ENCODE results near the gene MAGEA10.
"Not testable (repeated sequence)": the region's sequence is repeated elsewhere in the genome, so short reads cannot be mapped to it uniquely, and the experiment has no call there.

Gene MAGEA10

GRCh38 chrX:152138388-152138784, at the start of gene MAGEA10:
Gene MAGEA10 (minus strand): TSS chrX:152138577. CDS start chrX:152135620, 2,957 bp downstream.
- DNase-seq (ENCODE audit: low read depth) = no peak

- no peak for DNase-seq (ENCODE audit: low read depth)
Observed at GRCh38 chrX:152177497-152178269, 39.3 kb upstream of the MAGEA10 start.

GRCh38 chrX:152177052-152177451, 38.7 kb upstream of the MAGEA10 start:
- DNase-seq (ENCODE audit: low read depth) = no peak

- DNase-seq (ENCODE audit: low read depth) = not testable (repeated sequence)
Observed at GRCh38 chrX:152175892-152176291, 37.5 kb upstream of the MAGEA10 start.

GRCh38 chrX:152173923-152174322, 35.5 kb upstream of the MAGEA10 start:
- DNase-seq (ENCODE audit: low read depth) = not testable (repeated sequence)

- DNase-seq (ENCODE audit: low read depth) = no peak
Observed at GRCh38 chrX:152170621-152171020, 32.2 kb upstream of the MAGEA10 start.

- no peak for DNase-seq (ENCODE audit: low read depth)
Observed at GRCh38 chrX:152165033-152165743, 26.8 kb upstream of the MAGEA10 start.

- no peak for DNase-seq (ENCODE audit: low read depth)
Observed at GRCh38 chrX:152157042-152157441, 18.7 kb upstream of the MAGEA10 start.

- no peak for DNase-seq (ENCODE audit: low read depth)
Observed at GRCh38 chrX:152155766-152156310, 17.5 kb upstream of the MAGEA10 start.

GRCh38 chrX:152154050-152154449, 15.7 kb upstream of the MAGEA10 start:
- DNase-seq (ENCODE audit: low read depth) = no peak

- DNase-seq (ENCODE audit: low read depth) = no peak
Observed at GRCh38 chrX:152151256-152151655, 12.9 kb upstream of the MAGEA10 start.

- no peak for DNase-seq (ENCODE audit: low read depth)
Observed at GRCh38 chrX:152149648-152150047, 11.3 kb upstream of the MAGEA10 start.

GRCh38 chrX:152139589-152139988, 1.2 kb upstream of the MAGEA10 start:
- no peak for DNase-seq (ENCODE audit: low read depth)

- no peak for DNase-seq (ENCODE audit: low read depth)
Observed at GRCh38 chrX:152137771-152138387, 498 bp downstream of the MAGEA10 start.

- DNase-seq (ENCODE audit: low read depth) = no peak
Observed at GRCh38 chrX:152136312-152136711, 2.1 kb downstream of the MAGEA10 start.

GRCh38 chrX:152131525-152131924, 6.9 kb downstream of the MAGEA10 start:
- no peak for DNase-seq (ENCODE audit: low read depth)

- DNase-seq (ENCODE audit: low read depth) = not testable (repeated sequence)
Observed at GRCh38 chrX:152129069-152129844, 9.1 kb downstream of the MAGEA10 start.

- DNase-seq (ENCODE audit: low read depth) = no peak
Observed at GRCh38 chrX:152117305-152117704, 21.1 kb downstream of the MAGEA10 start.

GRCh38 chrX:152108527-152108926, 29.9 kb downstream of the MAGEA10 start:
- DNase-seq (ENCODE audit: low read depth) = no peak

- no peak for DNase-seq (ENCODE audit: low read depth)
Observed at GRCh38 chrX:152103866-152104265, 34.5 kb downstream of the MAGEA10 start.

GRCh38 chrX:152086141-152086540, 52.2 kb downstream of the MAGEA10 start:
- DNase-seq (ENCODE audit: low read depth) = no peak
